NCI-H345 treated with DMSO at 0.1 percent for 48 hours (cell line): ENCODE measurements around the gene GJD2.

Source experiments
- DNase-seq: peaks from one replicate; lab custom pipeline; 2025; ENCODE audit not compliant: unreplicated experiment; lab: John Stamatoyannopoulos, UW

The GJD2 gene

GRCh38 chr15:34754674-34755418, at the start of gene GJD2:
Gene GJD2, minus strand, starts transcription at chr15:34754998. Its CDS starts 510 bp downstream, at chr15:34754488.
- DNase-seq = no peak

DNA sequence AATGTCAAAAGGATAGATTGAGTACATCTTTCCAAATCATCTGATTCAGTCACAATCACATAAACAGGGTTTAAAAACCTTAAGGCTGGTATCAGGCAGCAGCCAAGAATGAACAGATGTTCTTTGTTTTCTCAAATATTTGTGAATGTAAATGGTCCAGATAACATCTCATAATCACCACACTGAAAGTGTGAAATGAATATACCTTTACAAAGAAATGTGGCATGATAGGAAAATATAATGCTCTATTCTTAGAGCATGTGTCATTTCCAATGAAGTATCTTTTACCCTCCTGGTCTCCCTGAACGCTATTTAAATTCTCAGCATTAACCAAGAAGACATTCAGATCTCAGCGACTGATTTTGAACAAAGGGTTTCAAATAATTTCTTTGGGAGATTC, 49.3 kb upstream of the GJD2 start:
- DNase-seq = no peak

DNA sequence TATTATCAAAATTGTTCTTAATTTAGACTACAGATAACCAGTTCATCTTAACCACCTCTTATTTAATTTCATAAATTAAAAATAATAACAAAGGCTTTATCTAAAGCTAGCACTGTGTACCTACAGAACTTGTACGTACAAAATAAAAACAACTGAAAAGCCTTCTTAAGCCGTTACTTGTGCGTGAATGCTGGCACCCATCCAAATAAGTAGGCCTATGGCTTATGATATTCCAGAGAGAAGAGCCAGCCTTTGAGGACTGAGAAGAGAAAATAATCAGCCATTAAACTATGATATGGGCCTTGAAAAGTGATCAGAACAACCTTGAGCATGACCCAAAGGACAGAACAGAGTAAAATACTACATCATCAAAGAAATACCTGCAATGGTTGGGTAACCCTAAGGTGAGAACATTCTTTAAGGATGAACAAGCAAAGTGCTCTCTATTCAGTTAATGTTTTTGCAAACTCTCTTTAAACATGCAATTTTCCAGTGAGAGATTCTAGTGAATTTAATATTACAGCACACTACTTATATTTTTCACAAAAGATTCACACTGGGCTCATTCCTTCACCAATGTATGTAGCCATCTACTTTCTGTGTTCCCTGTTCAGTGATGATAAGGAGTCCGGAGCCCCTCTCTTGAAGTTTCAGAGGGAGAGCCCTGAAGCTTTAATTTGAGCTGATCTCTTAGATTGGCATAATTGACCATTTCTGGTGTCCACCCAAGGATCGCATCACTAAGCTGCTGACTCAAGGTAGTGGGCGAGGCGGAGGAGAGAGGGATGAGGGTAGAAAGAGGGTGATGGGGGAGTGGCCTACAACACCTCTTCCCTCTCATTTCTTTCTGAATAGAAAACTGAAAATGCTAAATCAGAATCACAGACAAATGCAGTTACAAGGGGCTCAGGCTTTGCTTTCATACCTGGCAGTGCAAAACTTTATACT, 48.3 kb upstream of the GJD2 start:
- no peak for DNase-seq

DNA sequence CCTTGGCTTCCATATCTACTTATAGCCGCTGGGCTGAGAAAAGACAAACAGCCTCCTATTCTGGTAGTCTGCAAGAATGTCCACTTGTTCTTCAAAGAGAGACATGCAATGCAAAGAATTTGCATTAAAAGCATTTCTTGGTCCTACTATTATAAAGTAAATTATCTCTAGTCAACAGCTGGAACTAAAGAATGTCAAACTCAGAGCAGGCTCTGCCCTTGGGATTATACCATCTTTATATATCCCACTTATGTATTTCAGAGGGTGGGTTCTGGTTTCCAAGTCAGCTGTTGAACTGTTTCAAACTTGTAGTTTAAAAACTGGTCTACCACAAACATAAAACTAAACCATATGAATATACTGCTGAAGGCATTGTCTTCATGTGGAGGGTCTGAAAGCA, 47.6 kb upstream of the GJD2 start:
- no peak for DNase-seq

DNA sequence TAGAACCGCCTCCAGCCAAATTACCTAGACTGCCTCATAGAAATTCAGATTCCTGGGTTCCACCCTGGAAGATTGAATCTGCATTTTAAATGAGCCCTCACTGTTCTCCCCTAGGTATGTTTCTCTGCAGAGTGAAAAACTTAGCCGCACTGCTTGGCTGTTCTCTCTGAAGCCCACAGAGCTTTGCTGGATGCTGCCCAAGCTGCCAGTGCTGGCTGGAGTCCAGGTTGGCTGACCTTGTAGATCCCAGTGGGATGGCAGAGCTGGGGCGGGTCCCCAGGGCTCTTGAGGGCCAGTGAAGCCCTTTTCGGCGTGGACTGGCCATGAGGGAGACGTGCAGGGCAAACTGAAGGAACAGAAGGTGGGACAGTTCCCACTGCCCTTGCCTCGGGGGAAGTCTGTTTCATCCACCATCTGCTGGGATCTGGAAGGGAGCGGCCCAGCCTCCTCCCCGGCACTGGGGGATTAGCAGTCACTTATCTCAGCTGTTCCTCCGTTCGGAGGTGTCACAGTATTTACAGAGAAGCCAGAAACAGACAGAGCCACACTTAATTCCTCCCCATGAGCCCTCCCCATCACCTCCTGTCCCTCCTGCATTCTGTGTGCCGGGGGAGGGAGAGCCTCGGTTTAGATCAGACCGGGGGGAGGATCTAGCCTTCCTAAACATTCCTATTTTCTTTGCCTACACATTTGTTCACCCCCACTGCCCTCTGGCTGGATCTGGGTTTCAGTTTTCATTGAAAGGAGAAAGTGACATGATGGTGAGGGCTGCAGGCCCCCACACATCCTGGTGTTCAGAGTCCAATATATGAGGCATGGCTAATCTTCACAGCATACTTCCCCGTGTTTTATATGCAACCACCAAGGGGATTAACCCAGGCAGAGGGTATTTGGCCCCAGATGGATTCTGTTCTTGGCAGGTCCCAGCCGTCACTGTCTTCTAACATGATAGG, 44.6 kb upstream of the GJD2 start:
- no peak for DNase-seq

DNA sequence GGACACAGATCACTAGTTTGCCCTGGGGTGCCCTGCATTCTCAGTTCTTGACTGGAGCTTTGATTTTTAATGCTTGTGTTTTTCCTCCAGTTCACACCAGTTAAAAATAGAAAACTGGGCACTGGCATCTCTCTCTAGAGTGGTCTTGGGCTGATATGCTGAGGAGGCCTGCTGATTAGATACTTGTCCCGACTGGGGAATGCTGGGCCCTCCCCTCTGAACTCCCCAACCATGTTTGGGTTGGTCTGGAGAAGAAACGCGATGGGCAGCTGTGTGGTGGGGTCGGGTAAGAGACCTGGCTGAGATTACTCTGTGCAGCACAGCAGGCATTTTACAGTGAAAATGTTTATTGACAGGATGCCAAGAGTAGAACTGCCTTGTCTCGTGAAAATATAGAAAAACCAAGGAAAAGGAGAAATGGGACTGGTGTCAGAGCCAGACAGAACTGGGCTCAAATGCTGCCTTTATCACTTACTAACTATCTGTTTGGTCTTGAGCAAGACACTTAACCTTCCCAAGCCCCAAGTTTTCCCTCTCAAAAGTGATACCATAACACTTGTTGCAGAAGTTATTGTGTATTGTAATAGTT, 42.1 kb upstream of the GJD2 start:
- DNase-seq = no peak

GRCh38 chr15:34795267-34796081, 40.7 kb upstream of the GJD2 start, which contains the start of gene ACTC1:
Gene ACTC1, minus strand, starts transcription at chr15:34795549. Its CDS starts 741 bp downstream, at chr15:34794808.
- no peak for DNase-seq

DNA sequence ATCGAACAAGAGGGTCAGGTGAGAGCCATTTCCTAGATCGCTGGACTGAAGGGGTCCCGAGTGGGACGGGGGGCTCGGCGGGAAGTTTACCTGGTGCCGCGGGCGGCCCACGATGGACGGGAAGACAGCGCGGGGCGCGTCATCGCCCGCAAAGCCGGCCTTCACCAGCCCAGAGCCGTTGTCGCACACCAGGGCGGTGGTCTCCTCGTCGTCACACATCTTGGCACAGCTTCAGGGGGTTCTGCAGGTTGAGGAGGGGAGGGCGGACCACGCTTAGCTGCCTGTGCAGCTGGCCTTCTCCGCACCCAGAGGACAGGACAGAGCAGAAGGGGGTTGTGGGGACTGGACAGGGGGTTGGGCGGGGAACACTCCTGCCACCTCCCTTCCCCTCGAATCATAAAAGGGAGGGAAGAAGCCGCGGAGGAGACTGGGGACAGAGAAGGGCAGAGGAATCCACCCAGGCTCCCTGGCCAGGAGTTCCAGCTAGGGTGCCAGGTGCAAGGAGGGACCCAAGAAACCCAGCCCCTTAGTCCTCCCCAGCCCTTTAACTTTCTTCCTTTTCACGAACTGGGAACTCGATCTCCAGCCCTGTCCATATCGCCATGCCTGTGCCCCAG, 39.9 kb upstream of the GJD2 start:
- no peak for DNase-seq

DNA sequence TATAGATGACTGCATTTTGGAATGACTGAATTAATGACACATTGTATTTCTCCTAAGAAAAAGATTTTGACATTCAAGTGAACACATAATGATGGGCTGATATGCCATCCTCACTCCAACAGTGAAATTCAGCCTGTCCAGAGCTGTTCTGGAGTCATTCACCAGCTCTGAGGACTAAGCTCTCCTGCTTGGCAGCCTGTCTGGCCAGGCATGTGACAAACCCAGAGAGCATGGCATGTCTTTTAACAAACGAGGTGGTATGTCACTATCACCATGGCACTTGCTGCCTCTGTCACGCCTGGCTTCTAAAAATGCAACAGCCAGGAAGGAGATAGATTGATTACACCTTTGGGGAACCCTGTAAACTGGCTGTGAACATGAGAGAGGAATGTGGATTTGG, 39.1 kb upstream of the GJD2 start:
- no peak for DNase-seq

DNA sequence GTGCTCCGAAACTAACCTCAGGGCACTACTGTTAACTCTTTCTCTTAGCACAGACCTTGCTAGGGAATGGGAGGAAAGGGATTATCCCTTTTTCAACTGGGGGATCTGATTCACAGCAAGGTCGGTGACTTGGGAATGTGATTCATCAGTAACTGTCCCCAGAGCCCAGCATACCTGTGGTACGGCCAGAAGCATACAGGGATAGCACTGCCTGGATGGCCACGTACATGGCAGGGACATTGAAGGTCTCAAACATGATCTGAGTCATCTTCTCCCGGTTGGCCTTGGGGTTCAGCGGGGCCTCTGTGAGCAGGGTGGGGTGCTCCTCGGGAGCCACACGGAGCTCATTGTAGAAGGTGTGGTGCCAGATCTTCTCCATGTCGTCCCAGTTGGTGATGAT, 38.3 kb upstream of the GJD2 start:
- DNase-seq = no peak

GRCh38 chr15:34791701-34792100, 36.9 kb upstream of the GJD2 start:
- no peak for DNase-seq

- no peak for DNase-seq
These were observed 35.3 kb upstream of the GJD2 start for GRCh38 chr15:34790121-34790520.

- DNase-seq = no peak
These were observed 34.5 kb upstream of the GJD2 start for GRCh38 chr15:34789326-34789725.

DNA sequence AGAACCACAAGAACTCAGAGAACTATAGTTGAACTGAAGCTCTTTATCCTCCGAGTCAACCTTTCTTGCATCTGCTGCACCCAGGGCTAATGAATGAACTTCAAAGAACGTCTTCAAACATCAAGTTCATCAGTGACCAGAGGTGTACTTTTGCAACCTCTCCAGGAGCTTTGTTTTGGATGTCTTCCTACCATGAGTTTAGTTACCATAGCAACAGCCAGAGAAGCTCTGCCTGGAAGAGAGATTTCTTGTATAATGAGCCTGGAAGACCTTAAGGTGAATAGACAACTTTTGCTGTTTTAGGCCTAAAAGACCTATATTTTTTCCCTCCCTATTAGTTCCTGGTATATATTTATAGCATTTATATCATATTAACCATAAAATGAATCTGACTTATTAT, 31.4 kb upstream of the GJD2 start:
- no peak for DNase-seq

DNA sequence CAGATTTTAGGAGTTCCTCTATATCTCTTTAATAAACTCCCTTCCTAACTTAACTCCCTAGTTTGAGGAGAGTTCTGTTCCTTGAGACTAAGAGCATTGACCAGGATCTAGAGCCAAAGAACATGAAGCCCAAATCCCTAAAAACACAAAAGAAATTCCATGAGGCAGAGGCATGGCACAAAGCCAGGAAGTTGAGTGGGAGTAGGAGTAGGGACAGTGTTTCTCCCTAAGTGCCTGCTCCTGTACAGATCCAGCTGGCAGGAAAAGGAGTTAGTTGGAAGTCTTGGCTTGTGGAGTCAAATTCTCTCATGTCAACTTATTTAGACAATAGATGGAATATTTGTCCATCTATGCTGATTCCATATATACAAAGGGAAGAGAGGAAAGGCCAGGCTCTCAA, 29.2 kb upstream of the GJD2 start:
- no peak for DNase-seq

- no peak for DNase-seq
These were observed 28.6 kb upstream of the GJD2 start for GRCh38 chr15:34783431-34783830.

GRCh38 chr15:34782901-34783300, 28.1 kb upstream of the GJD2 start:
- no peak for DNase-seq

DNA sequence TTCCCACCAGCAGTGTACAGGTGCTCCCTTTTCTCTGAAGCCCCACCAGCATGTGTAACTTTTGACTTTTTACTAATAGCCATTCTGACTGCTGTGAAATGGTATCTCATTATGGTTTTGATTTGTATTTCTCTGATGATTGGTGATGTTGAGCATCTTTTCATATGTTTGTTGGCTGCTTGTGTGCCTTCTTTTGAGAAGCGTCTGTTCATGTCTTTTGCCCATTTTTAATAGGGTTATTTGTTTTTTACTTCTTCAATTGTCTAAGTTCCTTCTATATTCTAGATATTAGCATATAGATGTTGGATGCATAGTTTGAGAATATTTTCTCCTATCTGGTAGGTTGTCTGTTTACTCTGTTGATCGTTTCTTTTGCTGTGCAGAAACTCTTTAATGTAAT, 25.9 kb upstream of the GJD2 start:
- DNase-seq = no peak

DNA sequence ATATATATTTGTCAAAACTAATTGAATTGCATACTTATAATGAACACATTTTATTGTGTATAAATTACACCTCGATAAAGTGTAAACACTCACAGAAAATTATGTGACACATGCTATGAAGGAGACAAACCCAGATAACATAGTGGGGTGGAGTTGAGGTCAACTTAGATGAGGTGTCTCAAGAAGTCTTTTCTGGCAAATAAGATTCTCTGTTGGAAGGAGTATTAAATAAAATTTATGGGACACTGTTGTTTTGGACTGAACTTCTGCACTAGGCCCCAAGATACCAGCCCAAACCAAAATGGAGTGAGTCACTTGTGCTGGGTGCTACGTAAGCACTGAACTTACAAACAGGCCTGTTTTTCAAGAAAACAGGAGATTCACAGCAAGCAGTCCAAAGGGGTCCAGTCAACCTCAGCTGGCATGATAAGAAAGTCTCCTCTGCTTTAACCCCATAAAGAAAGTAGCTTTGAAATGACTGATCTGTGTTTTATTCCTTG, 21.9 kb upstream of the GJD2 start:
- no peak for DNase-seq
